ENCODE measurements around the gene IL15. TPM values are rescaled to one million over a fixed set of nuclear protein-coding genes. Genes with fewer than 3 reads are reported as not detected.

Gene IL15
- total and polyA plus RNA-seq, 4 donors, result 0.93 to 2.0 (median 1.5) TPM

- Histone ChIP-seq H3K4me1 (ENCODE audit: control insufficient read depth in 4 of 4, insufficient read depth in 4 of 4, low read length in 3 of 4) (peaks cover 0 to 17% (median 8%) of the 10 kb centered on the region in 4 donors), H3K9ac (ENCODE audit: low read depth in 1 of 2, low read length in 2 of 2) (peak overlapping the region; percentile 37 to 40), H3K27ac (ENCODE audit: low read depth in 1 of 2, low read length in 2 of 2) (peak overlapping the region; percentile 84 to 88), H3K27me3 (ENCODE audit: control insufficient read depth in 4 of 4, insufficient read depth in 4 of 4, low read length in 3 of 4) (no peaks in the 10 kb centered on the region), H3K4me3 (ENCODE audit: low read depth in 1 of 3, low read length in 3 of 3) (peak overlapping the region; percentile 81 to 93 (median 87)), H3K36me3 (ENCODE audit: control insufficient read depth in 4 of 4, insufficient read depth in 3 of 4, low read depth in 1 of 4, low read length in 3 of 4) (no peaks in the 10 kb centered on the region), H3K9me3 (ENCODE audit: control insufficient read depth in 4 of 4, low read length in 3 of 4) (no peaks in the 10 kb centered on the region)
- TF ChIP-seq RXRA (IDR thresholded peaks at IDR 0.05) (no peak), YY1 (IDR thresholded peaks at IDR 0.05) (peak; percentile 11), RAD21 (IDR thresholded peaks at IDR 0.05) (no peak)
- 1% methylated on average over 41 of the region's 41 CpGs for WGBS
- DNase-seq (ENCODE audit: low spot score), result peak; percentile 40
These were observed 533 bp downstream of the IL15 start for GRCh38 chr4:141636771-141637460.

- no peak overlapping the region for H3K27ac ChIP-seq (ENCODE audit: low read depth in 1 of 2, low read length in 2 of 2)
- H3K9ac ChIP-seq (ENCODE audit: low read depth in 1 of 2, low read length in 2 of 2), result no peak overlapping the region
- H3K36me3 ChIP-seq (ENCODE audit: control insufficient read depth in 4 of 4, insufficient read depth in 3 of 4, low read depth in 1 of 4, low read length in 3 of 4), result no peaks in the 10 kb centered on the region
- peak overlapping the region in 2 of 3 donors; percentile 81 to 87 for H3K4me3 ChIP-seq (ENCODE audit: low read depth in 1 of 3, low read length in 3 of 3)
- no peaks in the 10 kb centered on the region for H3K9me3 ChIP-seq (ENCODE audit: control insufficient read depth in 4 of 4, low read length in 3 of 4)
- no peak for DNase-seq (ENCODE audit: low spot score)
- peaks cover 0 to 17% (median 8%) of the 10 kb centered on the region in 4 donors for H3K4me1 ChIP-seq (ENCODE audit: control insufficient read depth in 4 of 4, insufficient read depth in 4 of 4, low read length in 3 of 4)
- TF ChIP-seq ATF3 (IDR thresholded peaks at IDR 0.05), result no peak
- TF ChIP-seq TAF1 (conservative IDR thresholded peaks at IDR 0.05), result no peak
- no peak for TF ChIP-seq CTCF (IDR thresholded peaks at IDR 0.05; ENCODE audit: low read depth, low read length, missing input control)
- WGBS, result 69% methylated on average over 2 of the region's 2 CpGs
- H3K27me3 ChIP-seq (ENCODE audit: control insufficient read depth in 4 of 4, insufficient read depth in 4 of 4, low read length in 3 of 4), result no peaks in the 10 kb centered on the region
These were observed 1.2 kb downstream of the IL15 start for GRCh38 chr4:141637565-141637964.

- Histone ChIP-seq H3K27ac (ENCODE audit: low read depth in 1 of 2, low read length in 2 of 2) (no peak overlapping the region), H3K27me3 (ENCODE audit: control insufficient read depth in 4 of 4, insufficient read depth in 4 of 4, low read length in 3 of 4) (no peaks in the 10 kb centered on the region), H3K36me3 (ENCODE audit: control insufficient read depth in 4 of 4, insufficient read depth in 3 of 4, low read depth in 1 of 4, low read length in 3 of 4) (no peaks in the 10 kb centered on the region), H3K9ac (ENCODE audit: low read depth in 1 of 2, low read length in 2 of 2) (peak overlapping the region in 1 of 2 donors; percentile 58), H3K4me3 (ENCODE audit: low read depth in 1 of 3, low read length in 3 of 3) (no peak overlapping the region), H3K4me1 (ENCODE audit: control insufficient read depth in 4 of 4, insufficient read depth in 4 of 4, low read length in 3 of 4) (peaks cover 0 to 17% (median 8%) of the 10 kb centered on the region in 4 donors), H3K9me3 (ENCODE audit: control insufficient read depth in 4 of 4, low read length in 3 of 4) (no peaks in the 10 kb centered on the region)
- WGBS, result 80% methylated on average over 2 of the region's 2 CpGs
- TF ChIP-seq YY1 (IDR thresholded peaks at IDR 0.05) (no peak), REST (IDR thresholded peaks at IDR 0.05) (no peak), GABPA (IDR thresholded peaks at IDR 0.05 in 1 of 2, conservative IDR thresholded peaks at IDR 0.05 in 1 of 2) (no peak), JUND (IDR thresholded peaks at IDR 0.05) (no peak), ATF3 (IDR thresholded peaks at IDR 0.05) (no peak), MAX (IDR thresholded peaks at IDR 0.05) (no peak), SP1 (IDR thresholded peaks at IDR 0.05) (no peak)
- no peak for DNase-seq (ENCODE audit: low spot score)
These were observed 1.8 kb downstream of the IL15 start for GRCh38 chr4:141638230-141638629.
